Bronchial epithelial cell (primary cell): Measurements from ENCODE around the gene B3GLCT. TPM values are rescaled to one million over a fixed set of nuclear protein-coding genes. Genes with fewer than 3 reads are reported as not detected.
A peak's percentile ranks its signal among the peaks of the same experiment; 100 is the strongest.

Source experiments
- DNase-seq: peaks from one replicate; pipeline ENCODE4 v3.0.0-alpha.2; 2010; ENCODE audit warnings: low read depth
- FAIRE-seq: peaks from 2 replicates; lab custom pipeline; 2011; peaks lifted over from hg19 to GRCh38; lab: Jason Lieb, UNC
- H3K27me3 ChIP-seq: 2 replicates; pipeline ENCODE4 v1.5.1; 2011; ENCODE audit warnings: low read length; ENCODE audit not compliant: control insufficient read depth, insufficient read depth
- H3K36me3 ChIP-seq: 2 replicates; pipeline ENCODE4 v1.5.1; 2011; ENCODE audit warnings: low read length; ENCODE audit not compliant: control insufficient read depth, insufficient read depth
- H3K4me3 ChIP-seq: 2 replicates; pipeline ENCODE4 v1.5.1; 2011; ENCODE audit warnings: mild to moderate bottlenecking, low read depth, low read length, control low read depth
- CTCF ChIP-seq: IDR thresholded peaks from 2 replicates; pipeline ENCODE4 v1.5.1; 2011; ENCODE audit warnings: mild to moderate bottlenecking, moderate library complexity, low read length, control low read depth, inconsistent platforms; ENCODE audit not compliant: insufficient read depth, severe bottlenecking
- total RNA-seq: library from RNA; depleted of rRNA; stranded (reverse); fragments of >200 nt; gene quantifications from 2 replicates; pipeline ENCODE4 v1.2.1, GENCODE V29; 2014

Gene B3GLCT
- total RNA-seq, 1 donor from 2014 or later = 3.9 TPM

- peak; percentile 18 for DNase-seq
- Histone ChIP-seq H3K27me3 (no peaks in the 10 kb centered on the region), H3K36me3 (no peaks in the 10 kb centered on the region), H3K4me3 (no peak overlapping the region)
- FAIRE-seq = no peak
- no peak for TF ChIP-seq CTCF
Measured at GRCh38 chr13:31322702-31323405, 123.1 kb downstream of the B3GLCT start.

GRCh38 chr13:31327182-31327860, 127.5 kb downstream of the B3GLCT start:
- H3K4me3 ChIP-seq = no peak overlapping the region
- H3K36me3 ChIP-seq = no peaks in the 10 kb centered on the region
- TF ChIP-seq CTCF = no peak
- DNase-seq = no peak
- no peak for FAIRE-seq
- no peaks in the 10 kb centered on the region for H3K27me3 ChIP-seq

GRCh38 chr13:31328549-31329235, 128.9 kb downstream of the B3GLCT start:
- DNase-seq (peak; percentile 45), FAIRE-seq (no peak)
- Histone ChIP-seq H3K27me3 (no peaks in the 10 kb centered on the region), H3K36me3 (no peaks in the 10 kb centered on the region), H3K4me3 (no peak overlapping the region)
- TF ChIP-seq CTCF = no peak

- no peak for TF ChIP-seq CTCF
- Histone ChIP-seq H3K36me3 (no peaks in the 10 kb centered on the region), H3K4me3 (no peak overlapping the region), H3K27me3 (no peaks in the 10 kb centered on the region)
- FAIRE-seq = no peak
- DNase-seq = no peak
Measured at GRCh38 chr13:31330236-31330635, 130.5 kb downstream of the B3GLCT start.

- DNase-seq (no peak), FAIRE-seq (no peak)
- no peak for TF ChIP-seq CTCF
- Histone ChIP-seq H3K27me3 (no peaks in the 10 kb centered on the region), H3K4me3 (no peak overlapping the region), H3K36me3 (no peaks in the 10 kb centered on the region)
Measured at GRCh38 chr13:31331068-31331467, 131.3 kb downstream of the B3GLCT start.
